ENCODE results near the gene TMCC2. TPM values are rescaled to one million over a fixed set of nuclear protein-coding genes. Genes with fewer than 3 reads are reported as not detected.
"Not testable (repeated sequence)": the region's sequence is repeated elsewhere in the genome, so short reads cannot be mapped to it uniquely, and the experiment has no call there.

Gene TMCC2
- total RNA-seq, 1 donor from 2014 or later, result 25.0 TPM

DNA sequence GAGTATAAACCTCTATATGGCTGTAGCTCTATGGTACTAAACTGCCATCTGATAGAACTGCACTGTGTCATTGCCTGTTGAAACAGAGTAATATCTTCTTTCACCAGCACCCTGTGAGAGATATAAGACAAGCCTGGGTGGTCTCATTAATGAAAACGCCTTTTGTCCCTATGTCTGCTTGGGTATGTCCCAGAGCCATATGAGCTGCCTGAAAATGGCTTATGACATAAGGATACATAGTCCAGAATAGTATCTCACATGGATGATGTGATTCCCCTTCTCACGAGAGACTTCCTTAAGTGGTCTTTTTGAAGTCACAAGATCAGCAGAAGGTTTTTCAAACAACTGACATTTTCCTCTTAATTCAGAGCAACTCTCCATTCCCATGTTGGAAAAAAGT lies 7.3 kb upstream of the TMCC2 start:
- Mint-ChIP-seq H3K27me3 (ENCODE audit: insufficient read depth) (peaks cover 21% of the 10 kb centered on the region), H3K4me3 (no peak overlapping the region), H3K27ac (no peak overlapping the region), H3K4me1 (ENCODE audit: low read depth) (peaks cover 6% of the 10 kb centered on the region), H3K9me3 (no peaks in the 10 kb centered on the region), H3K36me3 (ENCODE audit: low read depth) (no peaks in the 10 kb centered on the region)
- intact Hi-C loops (cut with micrococcal nuclease), result no loop called here
- no peak for DNase-seq (ENCODE audit: low spot score)

DNA sequence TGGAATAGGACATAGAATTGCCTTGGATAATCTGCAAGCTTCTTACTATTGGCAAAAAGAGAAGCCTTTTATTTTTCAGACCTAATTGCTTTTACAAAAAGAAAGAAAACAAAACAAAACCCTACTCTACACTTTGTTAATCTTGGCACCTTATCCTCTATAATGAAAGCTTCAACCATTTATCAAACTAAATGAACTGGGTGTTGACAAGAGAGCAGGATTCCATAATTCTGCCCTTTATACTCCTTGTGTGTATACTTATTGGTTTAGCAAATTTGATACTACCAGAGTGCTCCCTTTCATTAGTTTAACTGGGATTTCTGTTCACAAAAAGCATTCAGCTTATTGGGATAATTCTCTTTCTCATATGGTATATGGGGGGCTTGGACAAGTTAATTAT lies 3.0 kb upstream of the TMCC2 start:
- no peak overlapping the region for H3K27ac Mint-ChIP-seq

DNA sequence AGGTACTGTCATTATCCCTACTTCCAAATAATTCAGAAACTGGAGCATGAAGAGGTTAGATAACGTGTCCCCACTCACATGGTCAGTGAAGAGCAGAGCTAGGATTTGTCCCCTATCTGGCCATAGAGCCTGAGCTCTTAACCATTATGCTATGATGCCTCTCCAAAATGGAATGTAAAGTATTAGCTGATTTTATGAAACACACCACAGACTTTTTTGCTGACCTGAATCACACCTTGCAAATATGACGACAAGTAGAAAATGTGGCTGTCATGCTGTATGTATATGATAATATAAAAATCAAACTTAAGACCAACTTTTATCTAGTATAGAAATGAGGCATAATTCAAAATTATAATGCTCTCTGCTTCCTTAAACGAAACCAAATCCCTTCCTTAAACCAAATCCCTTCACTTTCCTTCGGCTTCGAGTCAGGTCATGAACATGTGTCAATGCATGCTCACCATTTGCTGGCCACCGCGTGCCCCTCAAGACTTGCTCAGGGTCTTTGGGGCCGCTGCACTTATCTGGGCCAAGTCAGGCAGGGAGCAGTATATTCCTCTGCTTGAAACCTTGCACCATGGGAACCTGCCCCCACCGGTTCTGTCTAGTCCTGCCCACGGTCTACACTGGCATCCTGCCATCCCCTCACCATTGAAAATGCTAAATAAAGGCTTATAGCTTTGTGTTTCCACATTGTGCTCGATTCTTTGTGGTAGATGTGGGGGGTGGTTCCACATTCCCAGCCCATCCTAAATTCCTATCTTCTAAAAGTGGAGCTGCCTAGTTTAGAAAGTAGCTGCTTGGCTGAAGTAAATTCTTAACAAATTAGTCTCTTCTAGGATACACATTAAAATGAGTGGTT lies 1.6 kb upstream of the TMCC2 start:
- DNase-seq (ENCODE audit: low spot score), result no peak
- H3K4me1 Mint-ChIP-seq (ENCODE audit: low read depth), result peaks cover 31% of the 10 kb centered on the region
- H3K9me3 Mint-ChIP-seq, result no peaks in the 10 kb centered on the region
- intact Hi-C loops (cut with micrococcal nuclease), result no loop called here
- peaks cover 33% of the 10 kb centered on the region for H3K27me3 Mint-ChIP-seq (ENCODE audit: insufficient read depth)
- H3K4me3 Mint-ChIP-seq, result peak overlapping the region; percentile 34
- H3K27ac Mint-ChIP-seq, result no peak overlapping the region
- H3K36me3 Mint-ChIP-seq (ENCODE audit: low read depth), result no peaks in the 10 kb centered on the region

More for the DNA sequence above, 3.0 kb upstream of the TMCC2 start:
- Mint-ChIP-seq H3K27me3 (ENCODE audit: insufficient read depth) (peaks cover 33% of the 10 kb centered on the region), H3K4me1 (ENCODE audit: low read depth) (peaks cover 21% of the 10 kb centered on the region), H3K36me3 (ENCODE audit: low read depth) (no peaks in the 10 kb centered on the region), H3K4me3 (no peak overlapping the region), H3K9me3 (no peaks in the 10 kb centered on the region)
- intact Hi-C loops (cut with micrococcal nuclease), result no loop called here
- no peak for DNase-seq (ENCODE audit: low spot score)

DNA sequence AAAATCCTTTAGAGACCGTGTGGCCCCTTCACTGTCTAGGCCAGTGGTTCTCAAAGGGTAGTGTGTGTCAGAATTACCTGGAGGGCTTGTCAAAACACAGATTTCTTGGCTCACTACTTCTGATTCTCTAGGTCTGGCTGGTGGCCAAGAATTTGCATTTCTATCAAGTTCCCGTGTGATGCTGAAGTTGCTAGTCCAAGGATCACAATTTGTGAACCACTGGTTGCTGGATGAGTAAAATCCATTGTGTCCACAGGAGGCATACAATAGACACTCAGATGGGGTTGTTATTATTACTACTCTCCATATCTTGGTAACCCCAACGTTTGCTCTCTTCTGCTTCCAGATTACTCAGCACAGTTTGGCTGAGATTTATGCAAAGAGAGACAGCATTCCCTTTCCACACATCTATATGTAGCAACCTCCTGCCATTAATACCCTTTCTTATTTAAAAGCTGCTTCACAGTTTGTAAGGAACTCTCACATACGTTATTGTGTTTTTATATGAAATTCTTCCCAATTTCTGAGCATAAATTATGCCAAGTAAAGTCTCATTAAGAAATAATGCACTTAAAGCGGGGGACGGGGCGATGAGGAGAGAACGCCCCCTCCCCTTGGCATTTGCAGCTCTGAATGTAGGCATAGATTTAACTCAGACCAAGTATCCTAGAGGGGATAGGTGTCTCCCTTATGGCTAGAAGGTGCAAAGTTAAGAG lies 720 bp upstream of the TMCC2 start:
- Mint-ChIP-seq H3K9me3 (no peaks in the 10 kb centered on the region), H3K4me1 (ENCODE audit: low read depth) (peaks cover 40% of the 10 kb centered on the region), H3K36me3 (ENCODE audit: low read depth) (no peaks in the 10 kb centered on the region), H3K27me3 (ENCODE audit: insufficient read depth) (peaks cover 30% of the 10 kb centered on the region), H3K27ac (no peak overlapping the region), H3K4me3 (peak overlapping the region; percentile 71)
- DNase-seq (ENCODE audit: low spot score), result no peak
- intact Hi-C loops (cut with micrococcal nuclease), result loop anchor here (1.0 kb wide), 3 partner anchors 16 to 28 kb away; partner anchors contain the start of gene DSTYK

DNA sequence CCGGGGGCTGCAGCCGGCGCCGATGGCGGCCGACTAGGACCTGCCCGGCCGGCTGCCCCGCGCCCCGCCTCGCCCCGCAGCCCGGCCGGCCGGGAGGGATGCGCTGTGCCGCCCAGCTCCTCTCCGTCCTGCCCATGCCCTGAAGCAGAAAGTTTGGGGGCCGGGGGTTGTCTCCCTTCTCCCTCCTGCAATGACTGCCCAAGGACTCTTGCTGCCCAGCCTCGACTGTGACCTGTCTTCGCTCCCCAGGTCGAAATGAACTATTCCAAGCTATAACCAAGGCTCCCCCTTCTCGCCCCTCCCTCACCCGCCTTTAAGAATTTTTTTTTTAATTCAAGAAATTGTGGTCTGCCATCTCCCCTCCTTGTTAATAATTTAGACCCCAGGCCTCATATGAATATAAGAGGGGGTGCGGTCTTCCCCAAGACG lies 361 bp downstream of the TMCC2 start:
- peak overlapping the region; percentile 97 for H3K4me3 Mint-ChIP-seq
- H3K36me3 Mint-ChIP-seq (ENCODE audit: low read depth), result peaks cover 3% of the 10 kb centered on the region
- no peaks in the 10 kb centered on the region for H3K9me3 Mint-ChIP-seq
- peaks cover 28% of the 10 kb centered on the region for H3K27me3 Mint-ChIP-seq (ENCODE audit: insufficient read depth)
- intact Hi-C loops (cut with micrococcal nuclease), result loop anchor here (1.0 to 2.0 kb wide), 3 partner anchors 55 to 106 kb away; partner anchors contain the start of gene NUAK2
- no peak for DNase-seq (ENCODE audit: low spot score)
- peak overlapping the region; percentile 58 for H3K27ac Mint-ChIP-seq
- peaks cover 51% of the 10 kb centered on the region for H3K4me1 Mint-ChIP-seq (ENCODE audit: low read depth)

DNA sequence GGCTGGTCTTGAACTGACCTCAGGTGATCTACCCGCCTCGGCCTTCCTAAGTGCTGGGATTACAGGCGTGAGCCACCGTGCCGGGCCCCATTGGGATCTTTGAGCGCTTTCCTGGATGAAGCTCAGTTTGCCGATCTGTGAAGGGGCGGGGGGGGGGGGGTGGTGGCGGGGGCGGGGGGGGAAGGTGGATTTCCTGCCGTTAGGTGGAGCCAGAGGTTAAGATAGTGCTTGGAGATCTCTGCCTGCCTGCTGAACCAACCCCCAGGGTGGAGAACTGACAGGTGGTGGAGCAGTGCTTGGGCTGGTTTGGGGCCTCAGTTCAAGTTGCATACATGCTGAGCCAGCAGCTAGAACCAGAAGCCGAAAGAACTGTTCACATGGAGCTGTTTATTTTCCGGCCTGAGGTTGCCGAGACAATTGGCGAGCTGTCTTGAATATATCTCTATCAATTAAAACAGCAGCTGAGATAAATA lies 1.7 kb downstream of the TMCC2 start:
- DNase-seq (ENCODE audit: low spot score), result peak; percentile 66
- H3K4me1 Mint-ChIP-seq (ENCODE audit: low read depth), result peaks cover 63% of the 10 kb centered on the region
- peak overlapping the region; percentile 97 for H3K4me3 Mint-ChIP-seq
- peaks cover 21% of the 10 kb centered on the region for H3K27me3 Mint-ChIP-seq (ENCODE audit: insufficient read depth)
- H3K27ac Mint-ChIP-seq, result peak overlapping the region; percentile 93
- H3K9me3 Mint-ChIP-seq, result no peaks in the 10 kb centered on the region
- peaks cover 5% of the 10 kb centered on the region for H3K36me3 Mint-ChIP-seq (ENCODE audit: low read depth)
- intact Hi-C loops (cut with micrococcal nuclease), result loop anchor here (1.0 to 2.0 kb wide), 6 partner anchors 8 to 91 kb away; partner anchors contain the start of gene NUAK2

DNA sequence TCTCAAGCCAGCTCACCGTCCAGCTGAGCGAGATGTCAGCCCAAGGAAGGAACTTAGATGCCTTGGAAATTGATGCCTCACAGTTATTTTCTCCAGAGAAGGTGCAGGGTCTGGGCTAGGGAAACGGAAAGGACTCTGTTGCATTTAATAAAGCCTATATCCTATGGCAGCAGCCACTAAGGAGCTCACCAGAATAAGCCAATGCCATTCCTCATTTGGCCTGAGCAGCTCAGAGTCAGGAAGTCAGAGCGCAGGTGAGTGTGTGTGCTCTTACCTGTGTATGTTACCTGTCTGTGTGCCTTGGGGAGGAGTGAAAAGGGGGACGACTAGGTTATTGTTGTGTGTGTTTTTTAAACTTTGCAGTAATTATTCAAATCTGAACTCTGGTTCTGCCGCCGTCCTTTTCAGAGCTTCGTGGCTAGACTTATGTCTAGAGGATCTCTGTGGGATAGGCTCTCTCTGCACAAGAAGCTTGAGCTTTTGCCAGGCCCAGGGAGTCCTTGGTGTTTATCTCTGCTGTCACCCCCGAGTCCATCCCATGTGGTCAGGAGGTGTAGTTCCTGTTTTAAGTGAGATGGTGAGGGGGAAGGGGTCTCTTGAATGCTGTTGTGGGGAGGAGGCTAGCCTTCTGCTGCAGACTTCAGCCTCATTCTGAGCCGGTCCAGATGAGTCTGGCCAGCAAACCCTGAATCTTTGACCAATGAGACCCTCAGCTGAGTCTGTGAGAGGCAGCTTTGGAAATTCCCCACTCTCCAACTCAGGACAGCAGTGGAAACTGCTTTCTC lies 2.4 kb downstream of the TMCC2 start:
- H3K9me3 Mint-ChIP-seq, result no peaks in the 10 kb centered on the region
- H3K4me3 Mint-ChIP-seq, result peak overlapping the region; percentile 97
- H3K36me3 Mint-ChIP-seq (ENCODE audit: low read depth), result peaks cover 5% of the 10 kb centered on the region
- H3K27ac Mint-ChIP-seq, result peak overlapping the region; percentile 76
- no peak for DNase-seq (ENCODE audit: low spot score)
- peaks cover 20% of the 10 kb centered on the region for H3K27me3 Mint-ChIP-seq (ENCODE audit: insufficient read depth)
- intact Hi-C loops (cut with micrococcal nuclease), result loop anchor here (1.0 to 2.0 kb wide), 6 partner anchors 7 to 91 kb away; partner anchors contain the start of gene NUAK2
- peaks cover 70% of the 10 kb centered on the region for H3K4me1 Mint-ChIP-seq (ENCODE audit: low read depth)

DNA sequence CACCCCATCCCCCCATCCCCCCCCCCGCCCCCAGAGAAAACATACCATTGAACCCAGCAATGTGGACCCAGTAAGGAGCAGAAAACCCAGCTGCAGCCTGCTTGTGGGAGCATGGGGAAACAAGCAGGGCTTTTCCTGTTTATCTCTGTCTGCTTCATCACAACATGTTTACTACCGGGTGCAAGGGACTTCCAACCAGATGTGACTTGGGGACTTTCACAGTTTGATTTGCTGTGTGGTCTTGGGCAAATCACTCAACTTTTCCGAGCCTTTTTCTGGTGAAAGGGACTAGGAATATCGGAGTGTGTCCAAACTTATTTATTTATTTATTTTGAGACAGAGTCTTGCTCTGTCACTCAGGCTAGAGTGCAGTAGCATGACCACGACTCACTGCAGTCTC lies 3.2 kb downstream of the TMCC2 start:
- Mint-ChIP-seq H3K27me3 (ENCODE audit: insufficient read depth) (peaks cover 11% of the 10 kb centered on the region), H3K36me3 (ENCODE audit: low read depth) (peaks cover 5% of the 10 kb centered on the region), H3K4me1 (ENCODE audit: low read depth) (peaks cover 75% of the 10 kb centered on the region), H3K9me3 (no peaks in the 10 kb centered on the region), H3K27ac (peak overlapping the region; percentile 55), H3K4me3 (peak overlapping the region; percentile 74)
- no peak for DNase-seq (ENCODE audit: low spot score)
- intact Hi-C loops (cut with micrococcal nuclease), result no loop called here

DNA sequence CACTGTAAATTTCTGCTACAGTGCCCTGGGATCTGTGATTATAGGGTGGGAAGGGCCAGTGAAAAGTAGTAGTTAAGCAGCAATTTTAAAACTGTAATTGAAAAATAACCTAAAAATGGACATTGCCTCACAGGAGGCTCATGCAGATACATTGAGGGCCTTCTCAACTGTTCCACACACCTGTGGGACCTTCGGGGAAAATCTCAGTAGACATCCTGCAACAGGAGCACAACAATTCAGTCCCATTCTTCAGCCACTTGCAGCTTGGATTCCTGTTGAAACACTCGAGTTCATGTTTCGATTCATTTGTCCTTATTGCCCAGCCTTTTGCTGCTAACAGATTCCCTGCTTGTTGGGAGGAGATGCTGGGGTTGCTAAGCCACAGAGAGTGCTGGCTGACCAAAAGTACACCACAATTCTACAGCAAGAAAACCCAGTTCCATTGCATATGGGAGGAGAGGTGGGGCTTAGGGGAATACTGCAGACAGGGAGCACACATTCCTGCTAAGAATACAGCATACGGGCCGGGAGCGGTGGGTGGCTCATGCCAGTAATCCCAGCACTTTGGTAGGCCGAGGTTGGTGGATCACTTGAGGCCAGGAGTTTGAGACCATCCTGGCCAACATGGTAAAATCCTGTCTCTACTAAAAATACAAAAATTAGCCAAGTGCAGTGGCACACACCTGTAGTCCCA lies 4.5 kb downstream of the TMCC2 start:
- Mint-ChIP-seq H3K4me3 (peak overlapping the region; percentile 74), H3K27me3 (ENCODE audit: insufficient read depth) (peaks cover 2% of the 10 kb centered on the region), H3K4me1 (ENCODE audit: low read depth) (peaks cover 79% of the 10 kb centered on the region), H3K36me3 (ENCODE audit: low read depth) (peaks cover 12% of the 10 kb centered on the region), H3K9me3 (no peaks in the 10 kb centered on the region), H3K27ac (peak overlapping the region; percentile 55)
- intact Hi-C loops (cut with micrococcal nuclease), result loop anchor here (2.0 kb wide), 1 partner anchor 15 kb away; no protein-coding TSS in a partner anchor
- DNase-seq (ENCODE audit: low spot score), result no peak

DNA sequence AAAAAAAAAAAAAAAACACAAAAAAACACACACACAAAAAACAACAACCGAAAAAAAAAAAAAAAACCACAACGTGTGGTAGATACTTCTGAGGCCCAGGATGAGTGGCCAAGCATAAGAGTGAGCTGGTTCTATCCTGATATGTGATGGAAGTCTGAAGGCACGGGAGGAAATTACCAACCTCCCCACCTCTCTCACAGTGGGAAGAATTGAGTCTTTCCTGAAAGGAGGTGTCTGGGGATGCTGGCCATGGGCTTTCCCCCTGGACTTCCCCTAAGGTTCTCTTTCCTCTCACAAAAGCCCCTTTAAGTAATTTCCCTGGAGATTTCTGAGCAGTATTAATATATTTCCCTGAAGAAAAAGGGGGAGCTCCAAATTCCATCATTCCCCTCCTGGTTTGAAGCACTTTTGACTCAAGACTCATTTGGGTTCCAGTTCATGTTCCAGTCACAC lies 5.2 kb downstream of the TMCC2 start:
- no peak for DNase-seq (ENCODE audit: low spot score)
- Mint-ChIP-seq H3K27ac (peak overlapping the region; percentile 90), H3K4me1 (ENCODE audit: low read depth) (peaks cover 82% of the 10 kb centered on the region), H3K9me3 (no peaks in the 10 kb centered on the region), H3K4me3 (peak overlapping the region; percentile 74), H3K27me3 (ENCODE audit: insufficient read depth) (no peaks in the 10 kb centered on the region), H3K36me3 (ENCODE audit: low read depth) (peaks cover 12% of the 10 kb centered on the region)
- intact Hi-C loops (cut with micrococcal nuclease), result loop anchor here (2.0 kb wide), 1 partner anchor 14 kb away; no protein-coding TSS in a partner anchor

DNA sequence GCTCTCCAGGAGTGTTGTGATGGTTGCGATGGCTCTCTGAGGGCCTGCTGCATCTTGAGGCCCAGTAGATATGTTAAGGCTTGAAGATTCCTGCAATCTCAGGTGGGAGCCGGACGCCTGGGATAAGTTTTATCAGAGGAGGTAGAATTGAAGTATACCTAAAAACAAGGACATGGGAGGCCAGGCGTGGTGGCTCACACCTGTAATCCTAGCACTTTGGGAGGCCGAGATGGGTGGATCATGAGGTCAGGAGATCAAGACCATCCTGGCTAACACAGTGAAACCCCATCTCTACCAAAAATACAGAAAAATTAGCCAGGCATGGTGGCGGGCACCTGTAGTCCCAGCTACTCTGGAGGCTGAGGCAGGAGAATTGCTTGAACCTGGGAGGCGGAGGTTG lies 6.2 kb downstream of the TMCC2 start:
- not testable (repeated sequence) for H3K27ac Mint-ChIP-seq; H3K27me3 Mint-ChIP-seq (ENCODE audit: insufficient read depth); H3K4me3 Mint-ChIP-seq; DNase-seq (ENCODE audit: low spot score); H3K9me3 Mint-ChIP-seq
- H3K36me3 Mint-ChIP-seq (ENCODE audit: low read depth), result peaks cover 12% of the 10 kb centered on the region
- intact Hi-C loops (cut with micrococcal nuclease), result loop anchor here (2.0 kb wide), 1 partner anchor 13 kb away; no protein-coding TSS in a partner anchor
- H3K4me1 Mint-ChIP-seq (ENCODE audit: low read depth), result peaks cover 89% of the 10 kb centered on the region

DNA sequence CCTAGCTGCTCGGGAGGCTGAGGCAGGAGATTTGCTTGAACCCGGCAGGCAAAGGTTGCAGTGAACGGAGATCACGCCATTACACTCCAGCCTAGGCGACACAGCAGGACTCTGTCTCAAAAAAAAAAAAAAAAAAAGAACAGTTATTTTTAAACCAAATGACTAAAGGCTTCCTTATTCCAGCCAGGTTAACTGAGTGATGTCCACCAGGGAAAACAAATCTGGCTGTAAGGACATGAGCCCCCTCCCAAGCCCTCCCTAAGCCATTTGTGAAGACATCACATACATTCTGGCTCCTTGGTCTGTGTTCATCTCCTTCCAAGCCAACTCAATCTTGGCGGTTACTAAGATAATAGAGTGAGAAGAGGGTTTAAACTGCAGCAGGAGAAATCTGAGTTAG lies 8.2 kb downstream of the TMCC2 start:
- H3K9me3 Mint-ChIP-seq, result no peaks in the 10 kb centered on the region
- intact Hi-C loops (cut with micrococcal nuclease), result no loop called here
- H3K27me3 Mint-ChIP-seq (ENCODE audit: insufficient read depth), result no peaks in the 10 kb centered on the region
- peak overlapping the region; percentile 68 for H3K27ac Mint-ChIP-seq
- peaks cover 17% of the 10 kb centered on the region for H3K36me3 Mint-ChIP-seq (ENCODE audit: low read depth)
- H3K4me1 Mint-ChIP-seq (ENCODE audit: low read depth), result peaks cover 89% of the 10 kb centered on the region
- DNase-seq (ENCODE audit: low spot score), result no peak
- H3K4me3 Mint-ChIP-seq, result no peak overlapping the region
